ENCODE data around the gene FBXL2. TPM values are rescaled to one million over a fixed set of nuclear protein-coding genes. Genes with fewer than 3 reads are reported as not detected.

The FBXL2 gene
- total and polyA plus RNA-seq, 4 donors = 2.4 to 28.7 (median 6.5) TPM

GRCh38 chr3:33383951-33384350 lies 106.7 kb downstream of the FBXL2 start:
- 97 to 98% methylated on average over 12 of the region's 12 CpGs for WGBS, 2 donors
- Histone ChIP-seq H3K27me3 (ENCODE audit: control insufficient read depth in 3 of 3, insufficient read depth in 3 of 3, low read length in 2 of 3) (no peaks in the 10 kb centered on the region), H3K36me3 (ENCODE audit: control insufficient read depth in 4 of 4, insufficient read depth in 4 of 4, low read length in 4 of 4) (peaks cover 7 to 30% (median 12%) of the 10 kb centered on the region in 4 donors), H3K4me1 (ENCODE audit: control insufficient read depth in 5 of 5, insufficient read depth in 5 of 5, low read length in 5 of 5) (no peaks in the 10 kb centered on the region), H3K27ac (ENCODE audit: low read depth in 1 of 2, low read length in 1 of 2) (no peak overlapping the region), H3K4me3 (no peak overlapping the region), H3K9me3 (ENCODE audit: control insufficient read depth in 4 of 4, insufficient read depth in 3 of 4, low read length in 3 of 4) (peaks cover 0 to 1% (median 0%) of the 10 kb centered on the region in 4 donors), H3K9ac (ENCODE audit: insufficient read depth in 1 of 2, low read length in 2 of 2) (no peak overlapping the region)
- ATAC-seq (ENCODE audit: insufficient read depth, low FRiP score) = no peak
- no peak for DNase-seq
- no peak for TF ChIP-seq CTCF (IDR thresholded peaks at IDR 0.05; ENCODE audit: control extremely low read depth, extremely low read depth)

GRCh38 chr3:33385423-33385822 lies 108.2 kb downstream of the FBXL2 start:
- 46 to 70% methylated on average over 5 of the region's 5 CpGs for WGBS, 2 donors
- no peak for ATAC-seq (ENCODE audit: insufficient read depth, low FRiP score)
- DNase-seq = no peak
- Histone ChIP-seq H3K27ac (ENCODE audit: low read depth in 1 of 2, low read length in 1 of 2) (no peak overlapping the region), H3K27me3 (ENCODE audit: control insufficient read depth in 3 of 3, insufficient read depth in 3 of 3, low read length in 2 of 3) (no peaks in the 10 kb centered on the region), H3K9ac (ENCODE audit: insufficient read depth in 1 of 2, low read length in 2 of 2) (no peak overlapping the region), H3K4me1 (ENCODE audit: control insufficient read depth in 5 of 5, insufficient read depth in 5 of 5, low read length in 5 of 5) (no peaks in the 10 kb centered on the region), H3K9me3 (ENCODE audit: control insufficient read depth in 4 of 4, insufficient read depth in 3 of 4, low read length in 3 of 4) (peaks cover 0 to 1% (median 0%) of the 10 kb centered on the region in 4 donors), H3K4me3 (no peak overlapping the region), H3K36me3 (ENCODE audit: control insufficient read depth in 4 of 4, insufficient read depth in 4 of 4, low read length in 4 of 4) (peaks cover 12 to 37% (median 18%) of the 10 kb centered on the region in 4 donors)
- TF ChIP-seq CTCF (IDR thresholded peaks at IDR 0.05; ENCODE audit: control extremely low read depth, extremely low read depth) = no peak

- Histone ChIP-seq H3K9me3 (ENCODE audit: control insufficient read depth in 4 of 4, insufficient read depth in 3 of 4, low read length in 3 of 4) (peaks cover 0 to 1% (median 0%) of the 10 kb centered on the region in 4 donors), H3K36me3 (ENCODE audit: control insufficient read depth in 4 of 4, insufficient read depth in 4 of 4, low read length in 4 of 4) (peaks cover 14 to 39% (median 20%) of the 10 kb centered on the region in 4 donors)
- 65 to 83% methylated on average over 1 of the region's 1 CpG for WGBS, 2 donors
Observed at GRCh38 chr3:33386631-33387030, 109.4 kb downstream of the FBXL2 start.

More at GRCh38 chr3:33386631-33387030, 109.4 kb downstream of the FBXL2 start:
- Histone ChIP-seq H3K4me1 (ENCODE audit: control insufficient read depth in 5 of 5, insufficient read depth in 5 of 5, low read length in 5 of 5) (peaks cover 0 to 2% (median 0%) of the 10 kb centered on the region in 5 donors), H3K27ac (ENCODE audit: low read depth in 1 of 2, low read length in 1 of 2) (no peak overlapping the region), H3K27me3 (ENCODE audit: control insufficient read depth in 3 of 3, insufficient read depth in 3 of 3, low read length in 2 of 3) (no peaks in the 10 kb centered on the region), H3K4me3 (no peak overlapping the region), H3K9ac (ENCODE audit: insufficient read depth in 1 of 2, low read length in 2 of 2) (no peak overlapping the region)
- DNase-seq (no peak), ATAC-seq (ENCODE audit: insufficient read depth, low FRiP score) (no peak)
- TF ChIP-seq CTCF (IDR thresholded peaks at IDR 0.05; ENCODE audit: control extremely low read depth, extremely low read depth) = no peak
